Stimulated activated CD8-positive, alpha-beta memory T cell treated with anti-CD3 and anti-CD28 coated beads, Interleukin-7, amount 100 ng/mL, for 1 hour (primary cell): ENCODE data around the gene PLPP4.
"Not testable (repeated sequence)": the region's sequence is repeated elsewhere in the genome, so short reads cannot be mapped to it uniquely, and the experiment has no call there.

Experiments used
- DNase-seq, 2 donors: peaks; one replicate each; pipeline ENCODE4 v3.0.0-alpha.2; 2020; ENCODE audit warnings: low read depth in 2 of 2

The PLPP4 gene

DNA sequence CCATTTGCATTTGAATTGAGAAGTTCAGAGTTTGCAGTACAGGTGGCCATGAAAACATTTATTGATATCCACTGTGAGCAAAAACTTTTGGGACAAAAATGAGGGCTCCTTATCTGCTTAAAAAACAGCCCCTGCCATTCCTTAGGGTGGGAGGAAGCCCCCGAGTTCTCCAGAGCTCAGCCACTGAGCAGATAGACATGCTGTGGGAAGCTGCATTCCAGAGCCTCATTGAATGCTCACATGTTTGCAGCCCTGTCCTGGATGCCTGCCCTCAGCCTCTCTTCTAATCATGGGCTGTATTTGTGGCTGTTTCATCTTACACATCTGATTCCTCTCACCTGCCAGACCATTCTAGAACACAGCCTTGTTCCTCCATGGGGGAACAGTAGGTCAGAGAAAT, 33.3 kb downstream of the PLPP4 start:
- no peak for DNase-seq

GRCh38 chr10:120492346-120492745, 35.3 kb downstream of the PLPP4 start:
- DNase-seq: no peak

- DNase-seq: no peak
These were observed 36.6 kb downstream of the PLPP4 start for GRCh38 chr10:120493411-120494312.

- no peak for DNase-seq
These were observed 37.3 kb downstream of the PLPP4 start for GRCh38 chr10:120494313-120494710.

GRCh38 chr10:120495226-120496009, 38.4 kb downstream of the PLPP4 start:
- DNase-seq: no peak

GRCh38 chr10:120499883-120500282, 42.9 kb downstream of the PLPP4 start:
- DNase-seq: no peak

GRCh38 chr10:120503689-120504088, 46.7 kb downstream of the PLPP4 start:
- no peak for DNase-seq

DNA sequence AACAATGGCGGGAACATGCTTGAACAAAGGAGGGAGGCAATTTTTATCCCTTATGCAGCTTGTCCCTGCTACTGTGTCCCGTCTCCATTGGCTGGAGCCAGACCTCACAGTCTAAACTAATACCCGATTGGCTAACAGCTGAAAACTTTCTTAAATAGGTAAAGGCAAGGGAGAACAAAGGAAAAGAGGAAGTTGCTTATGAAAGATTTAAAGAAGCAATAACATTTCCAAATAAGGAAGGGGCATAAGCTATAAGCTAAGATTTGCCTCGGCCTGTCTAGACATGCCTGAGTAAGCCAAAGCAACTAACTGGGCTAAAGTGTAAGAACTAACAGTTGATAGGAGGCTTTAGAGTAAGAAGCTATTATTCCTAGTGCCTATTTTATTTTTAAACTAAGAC, 47.2 kb downstream of the PLPP4 start:
- DNase-seq: not testable (repeated sequence)

GRCh38 chr10:120505056-120505455, 48.0 kb downstream of the PLPP4 start:
- no peak for DNase-seq

DNA sequence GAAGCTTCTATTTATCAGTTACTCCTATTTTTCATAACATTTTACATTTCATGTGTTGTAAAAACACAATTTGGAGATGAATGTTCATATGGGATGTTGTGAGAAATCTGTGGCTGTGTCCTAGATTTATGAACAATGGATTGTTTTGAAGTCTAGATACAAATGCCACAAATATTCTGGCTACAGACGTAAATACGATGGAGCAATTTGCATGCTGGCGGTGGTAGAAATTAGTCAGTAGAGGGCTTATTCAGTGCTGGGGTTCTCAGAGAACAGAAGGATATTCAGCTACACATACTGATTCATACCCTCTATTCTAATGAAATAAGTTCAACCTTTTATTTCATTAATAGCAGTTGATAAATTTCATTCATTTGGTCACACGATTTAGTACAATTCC, 48.8 kb downstream of the PLPP4 start:
- DNase-seq: no peak

- DNase-seq: no peak
These were observed 49.6 kb downstream of the PLPP4 start for GRCh38 chr10:120506674-120507073.

- no peak for DNase-seq
These were observed 50.1 kb downstream of the PLPP4 start for GRCh38 chr10:120507175-120507574.

DNA sequence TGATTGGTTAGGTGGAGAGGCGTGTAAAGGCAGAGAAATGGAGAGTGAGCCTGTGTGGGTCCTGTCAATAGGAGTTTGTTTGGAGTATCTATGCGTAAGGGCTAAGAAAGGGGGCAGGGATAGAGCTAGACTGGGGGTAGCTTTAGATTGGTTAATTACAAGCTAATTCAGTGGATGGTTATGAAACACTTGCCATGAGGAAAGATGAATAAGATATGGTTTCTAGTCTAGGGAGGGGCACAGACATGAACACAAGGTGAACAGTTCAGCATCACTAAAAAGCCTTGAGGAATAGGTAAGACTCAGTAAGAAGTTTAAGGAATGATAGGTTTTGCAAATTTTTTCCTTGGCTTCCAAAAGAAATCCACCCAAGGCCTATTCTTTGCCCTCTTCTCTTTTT, 50.6 kb downstream of the PLPP4 start:
- DNase-seq: no peak

- DNase-seq: no peak
These were observed 51.4 kb downstream of the PLPP4 start for GRCh38 chr10:120508393-120508792.

DNA sequence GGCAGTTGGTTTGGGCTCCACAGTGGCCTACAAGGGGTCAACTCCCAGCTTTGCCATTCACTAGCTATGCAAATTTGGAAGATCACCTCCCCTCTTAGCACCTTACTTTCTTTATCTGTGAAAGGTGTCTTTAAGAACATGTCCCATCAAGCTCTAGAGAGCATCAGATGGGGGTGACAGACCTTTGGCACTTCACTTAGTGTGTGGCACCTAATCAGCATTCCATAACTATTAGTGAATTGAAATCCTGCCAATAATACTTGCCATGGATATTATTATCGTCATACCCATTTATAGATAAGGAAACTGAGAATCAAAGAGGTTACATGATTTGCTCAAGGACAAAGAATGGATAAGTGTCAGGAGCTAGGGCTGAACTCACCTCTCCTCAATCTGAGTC, 51.9 kb downstream of the PLPP4 start:
- no peak for DNase-seq

GRCh38 chr10:120511165-120511564, 54.1 kb downstream of the PLPP4 start:
- DNase-seq: no peak

DNA sequence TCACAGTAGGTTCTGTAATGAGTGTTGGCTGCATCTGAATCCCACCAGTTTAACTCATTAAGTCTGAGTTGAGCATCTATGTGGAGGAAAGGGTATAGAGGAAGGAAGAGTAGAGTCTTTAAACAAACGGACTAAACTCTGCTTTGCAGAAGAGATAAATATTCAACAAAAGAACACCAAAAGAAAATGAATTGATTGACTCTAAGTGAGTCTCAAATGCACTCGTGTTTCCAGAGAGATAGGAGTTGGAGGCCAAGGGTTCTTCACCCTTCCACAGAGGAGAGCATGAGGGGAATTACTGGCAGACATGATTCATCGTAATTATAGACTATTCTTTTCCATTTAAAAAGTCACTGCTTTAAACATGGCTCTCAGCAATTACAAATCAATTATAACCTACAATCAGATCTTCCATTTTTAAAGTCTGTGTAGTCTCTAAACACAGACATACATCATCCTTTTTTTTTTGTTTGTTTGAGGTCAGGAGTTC, 56.3 kb downstream of the PLPP4 start:
- DNase-seq: no peak

DNA sequence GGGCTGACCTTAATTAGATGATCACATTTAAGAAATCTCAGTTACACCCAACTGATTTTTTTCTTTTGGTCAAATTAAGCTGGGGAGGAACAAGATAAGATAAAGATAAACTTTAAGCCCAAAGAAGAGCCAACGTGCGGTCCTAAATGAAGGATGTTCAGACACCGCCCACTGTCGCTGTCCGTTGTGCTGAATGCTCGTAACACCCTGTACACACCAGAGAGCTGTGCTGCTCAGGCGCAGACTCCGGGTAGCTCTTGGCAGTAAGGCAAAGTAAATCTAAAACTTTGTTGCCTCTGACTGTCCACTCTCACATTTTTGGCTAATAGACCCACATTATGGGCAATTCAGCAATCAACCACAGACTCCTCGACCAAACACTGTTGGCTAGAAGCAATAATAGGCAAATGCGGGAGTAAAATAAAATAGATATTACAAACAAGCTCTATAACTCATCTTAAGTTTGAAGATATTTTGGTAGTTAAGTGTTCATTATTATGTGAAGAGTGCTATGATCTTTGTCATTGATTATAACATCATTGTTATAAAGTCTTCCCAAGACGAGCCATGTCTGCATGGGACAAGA, 57.1 kb downstream of the PLPP4 start:
- no peak for DNase-seq

DNA sequence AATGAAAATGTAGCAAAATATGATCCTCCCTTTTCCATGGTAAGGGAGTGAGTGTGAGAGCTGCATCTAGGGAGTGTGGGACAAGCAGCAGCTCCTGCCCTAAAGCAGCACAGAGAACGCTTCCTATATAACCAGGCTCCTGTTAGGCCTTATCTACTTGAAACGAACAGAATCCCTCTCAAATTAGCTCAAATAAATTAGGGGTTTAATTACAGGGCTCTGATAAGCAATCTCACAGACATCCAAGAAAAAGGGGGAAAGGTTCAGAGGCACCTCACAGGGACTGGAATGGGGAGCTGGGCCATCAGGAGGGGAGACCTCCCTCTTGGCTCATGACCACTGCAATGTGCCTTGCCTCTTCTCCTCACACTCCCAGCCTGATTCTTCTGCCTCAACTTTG, 57.9 kb downstream of the PLPP4 start:
- DNase-seq: no peak

DNA sequence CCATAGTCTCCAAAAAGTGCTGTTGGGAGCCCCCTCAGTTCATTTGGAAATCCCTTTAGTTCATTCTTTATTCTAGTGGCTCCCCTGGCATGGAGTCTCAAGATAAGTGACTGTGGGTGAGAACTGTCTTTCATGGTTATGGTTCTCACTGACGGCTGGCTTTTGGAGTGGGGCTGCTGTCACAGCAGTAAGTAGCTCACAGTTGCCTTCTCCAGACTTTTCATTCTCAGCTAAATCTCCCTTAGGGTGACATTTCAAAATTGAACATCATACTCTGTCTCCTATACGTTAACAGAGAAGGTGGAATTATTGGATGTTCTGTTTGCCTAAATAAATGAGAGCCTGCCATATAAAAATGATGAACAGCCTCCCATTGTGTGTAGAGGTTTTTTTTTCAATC, 58.7 kb downstream of the PLPP4 start:
- DNase-seq: no peak

- DNase-seq: no peak
These were observed 59.4 kb downstream of the PLPP4 start for GRCh38 chr10:120516426-120516825.

DNA sequence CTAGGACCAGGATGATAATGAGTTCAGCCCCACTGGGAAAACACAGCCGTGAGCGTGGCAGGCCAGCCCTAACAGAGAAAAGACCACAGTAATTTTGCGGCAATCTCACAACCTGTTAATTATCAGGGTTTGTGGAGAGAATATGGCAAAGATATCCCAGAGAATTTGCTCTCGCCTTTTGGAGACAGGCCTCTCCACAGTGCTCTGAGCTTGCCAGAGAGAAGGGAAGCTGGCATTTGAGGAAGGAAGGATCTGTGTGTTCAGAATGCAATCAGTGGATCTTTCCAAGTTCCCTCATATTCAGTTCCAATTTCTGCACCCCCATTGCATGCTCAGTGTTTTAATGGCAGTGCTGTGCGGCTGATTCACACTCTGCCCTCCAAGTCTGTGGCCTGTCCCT, 60.2 kb downstream of the PLPP4 start:
- DNase-seq: no peak
